ENCODE measurements around the gene RYR2.

Gene RYR2

GRCh38 chr1:237050185-237050584, 8.2 kb downstream of the RYR2 start:
- H3K36me3 ChIP-seq (ENCODE audit: insufficient read depth, low read depth, low read length): no peaks in the 10 kb centered on the region
- H3K27ac ChIP-seq (ENCODE audit: low read length): no peak overlapping the region
- H3K27me3 ChIP-seq (ENCODE audit: insufficient read depth, low read length): peaks cover 1% of the 10 kb centered on the region; the same call in 1 of the 2 replicates
- no peak overlapping the region for H3K4me3 ChIP-seq (ENCODE audit: low read length)
- H3K9me3 ChIP-seq (ENCODE audit: insufficient read depth, low read depth, low read length): no peaks in the 10 kb centered on the region
- H3K4me1 ChIP-seq (ENCODE audit: insufficient read depth, low read length): peaks cover 31% of the 10 kb centered on the region
- no peak overlapping the region for H3K9ac ChIP-seq (ENCODE audit: low read depth, low read length)

- Histone ChIP-seq H3K27me3 (ENCODE audit: insufficient read depth, low read length) (no peaks in the 10 kb centered on the region), H3K27ac (ENCODE audit: low read length) (no peak overlapping the region), H3K4me1 (ENCODE audit: insufficient read depth, low read length) (peaks cover 25% of the 10 kb centered on the region), H3K9ac (ENCODE audit: low read depth, low read length) (no peak overlapping the region), H3K4me3 (ENCODE audit: low read length) (no peak overlapping the region), H3K9me3 (ENCODE audit: insufficient read depth, low read depth, low read length) (no peaks in the 10 kb centered on the region), H3K36me3 (ENCODE audit: insufficient read depth, low read depth, low read length) (no peaks in the 10 kb centered on the region)
Observed at GRCh38 chr1:237050915-237051314, 8.9 kb downstream of the RYR2 start.

- Histone ChIP-seq H3K27me3 (ENCODE audit: insufficient read depth, low read length) (no peaks in the 10 kb centered on the region), H3K4me1 (ENCODE audit: insufficient read depth, low read length) (peaks cover 19% of the 10 kb centered on the region; the same call in 1 of the 2 replicates), H3K36me3 (ENCODE audit: insufficient read depth, low read depth, low read length) (no peaks in the 10 kb centered on the region), H3K27ac (ENCODE audit: low read length) (no peak overlapping the region), H3K9ac (ENCODE audit: low read depth, low read length) (no peak overlapping the region), H3K9me3 (ENCODE audit: insufficient read depth, low read depth, low read length) (no peaks in the 10 kb centered on the region), H3K4me3 (ENCODE audit: low read length) (no peak overlapping the region)
Observed at GRCh38 chr1:237054313-237054712, 12.3 kb downstream of the RYR2 start.

DNA sequence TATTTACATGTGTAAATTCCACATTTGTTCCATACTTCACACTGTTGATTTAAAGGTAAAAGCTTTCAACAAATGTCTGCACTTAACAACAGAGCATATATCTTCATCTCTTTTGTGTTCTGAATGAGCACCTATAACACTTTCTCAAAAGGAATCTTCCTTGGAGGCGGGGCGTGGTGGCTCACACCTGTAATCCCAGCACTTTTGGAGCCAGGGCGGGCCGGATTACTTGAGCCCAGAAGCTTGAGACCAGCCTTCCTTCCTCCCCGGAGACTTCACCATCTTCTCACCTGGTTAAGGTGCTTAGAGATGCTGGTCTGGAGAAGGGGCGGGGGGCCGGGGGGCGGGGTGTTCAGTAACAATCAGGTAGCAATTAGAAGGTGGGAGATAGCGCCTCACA, 16.5 kb downstream of the RYR2 start:
- Histone ChIP-seq H3K36me3 (ENCODE audit: insufficient read depth, low read depth, low read length) (no peaks in the 10 kb centered on the region), H3K27ac (ENCODE audit: low read length) (no peak overlapping the region), H3K4me3 (ENCODE audit: low read length) (no peak overlapping the region), H3K9me3 (ENCODE audit: insufficient read depth, low read depth, low read length) (no peaks in the 10 kb centered on the region), H3K9ac (ENCODE audit: low read depth, low read length) (no peak overlapping the region), H3K27me3 (ENCODE audit: insufficient read depth, low read length) (no peaks in the 10 kb centered on the region), H3K4me1 (ENCODE audit: insufficient read depth, low read length) (0 out of 2 replicates have a peak, but pooled peaks cover 7% of the 10 kb centered on the region)

GRCh38 chr1:237059244-237059643, 17.3 kb downstream of the RYR2 start:
- no peak overlapping the region for H3K27ac ChIP-seq (ENCODE audit: low read length)
- H3K4me1 ChIP-seq (ENCODE audit: insufficient read depth, low read length): 0 out of 2 replicates have a peak, but pooled peaks cover 7% of the 10 kb centered on the region
- H3K4me3 ChIP-seq (ENCODE audit: low read length): no peak overlapping the region
- H3K36me3 ChIP-seq (ENCODE audit: insufficient read depth, low read depth, low read length): no peaks in the 10 kb centered on the region
- H3K9ac ChIP-seq (ENCODE audit: low read depth, low read length): no peak overlapping the region
- H3K27me3 ChIP-seq (ENCODE audit: insufficient read depth, low read length): no peaks in the 10 kb centered on the region
- no peaks in the 10 kb centered on the region for H3K9me3 ChIP-seq (ENCODE audit: insufficient read depth, low read depth, low read length)

DNA sequence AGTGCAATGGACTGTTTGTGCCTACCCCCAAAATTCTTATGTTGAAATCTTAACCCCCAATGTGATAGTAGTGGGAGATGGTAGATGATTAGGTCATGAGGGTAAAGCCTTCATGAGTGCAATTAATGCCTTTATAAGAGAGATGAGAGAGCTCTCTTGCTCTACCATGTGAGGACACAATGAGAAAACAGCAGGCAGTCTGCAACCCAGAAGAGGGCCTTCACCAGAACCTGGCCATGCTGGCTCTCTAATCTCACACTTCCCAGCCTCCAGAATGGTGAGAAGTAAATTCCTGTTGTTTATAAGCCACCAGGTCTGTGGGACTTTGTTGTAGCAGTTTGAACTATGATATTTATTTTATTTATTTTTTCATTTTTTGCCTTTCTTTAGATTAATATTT, 21.0 kb downstream of the RYR2 start:
- no peaks in the 10 kb centered on the region for H3K27me3 ChIP-seq (ENCODE audit: insufficient read depth, low read length)
- no peaks in the 10 kb centered on the region for H3K36me3 ChIP-seq (ENCODE audit: insufficient read depth, low read depth, low read length)
- 0 out of 2 replicates have a peak, but pooled peaks cover 7% of the 10 kb centered on the region for H3K4me1 ChIP-seq (ENCODE audit: insufficient read depth, low read length)
- H3K9me3 ChIP-seq (ENCODE audit: insufficient read depth, low read depth, low read length): no peaks in the 10 kb centered on the region
- no peak overlapping the region for H3K9ac ChIP-seq (ENCODE audit: low read depth, low read length)
- no peak overlapping the region for H3K4me3 ChIP-seq (ENCODE audit: low read length)
- no peak overlapping the region for H3K27ac ChIP-seq (ENCODE audit: low read length)

GRCh38 chr1:237065903-237066302, 23.9 kb downstream of the RYR2 start:
- no peak overlapping the region for H3K27ac ChIP-seq (ENCODE audit: low read length)
- H3K4me1 ChIP-seq (ENCODE audit: insufficient read depth, low read length): no peaks in the 10 kb centered on the region
- H3K36me3 ChIP-seq (ENCODE audit: insufficient read depth, low read depth, low read length): no peaks in the 10 kb centered on the region
- no peaks in the 10 kb centered on the region for H3K27me3 ChIP-seq (ENCODE audit: insufficient read depth, low read length)
- H3K4me3 ChIP-seq (ENCODE audit: low read length): no peak overlapping the region
- no peaks in the 10 kb centered on the region for H3K9me3 ChIP-seq (ENCODE audit: insufficient read depth, low read depth, low read length)
- H3K9ac ChIP-seq (ENCODE audit: low read depth, low read length): no peak overlapping the region

DNA sequence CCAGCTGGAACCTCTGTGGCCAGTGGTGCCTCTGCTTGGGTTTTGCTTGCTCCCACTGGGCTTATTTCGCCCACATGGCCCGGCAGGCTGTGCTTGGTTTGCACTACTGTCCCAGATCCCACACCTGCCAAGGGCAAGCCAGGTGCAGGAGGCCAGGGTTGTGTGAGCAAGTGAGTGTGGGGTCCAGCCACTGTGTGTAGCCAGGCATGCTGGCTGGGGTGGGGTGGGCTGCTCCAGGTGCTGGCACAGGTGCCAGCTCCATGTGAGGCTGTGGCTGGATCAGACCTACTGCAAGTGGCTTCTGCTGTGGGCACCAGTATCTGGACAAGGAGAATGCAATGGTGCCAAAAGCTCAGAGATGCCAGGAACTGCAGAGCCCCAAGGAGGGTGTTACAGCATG, 28.5 kb downstream of the RYR2 start:
- Histone ChIP-seq H3K9ac (ENCODE audit: low read depth, low read length) (no peak overlapping the region), H3K27me3 (ENCODE audit: insufficient read depth, low read length) (no peaks in the 10 kb centered on the region), H3K4me1 (ENCODE audit: insufficient read depth, low read length) (no peaks in the 10 kb centered on the region), H3K9me3 (ENCODE audit: insufficient read depth, low read depth, low read length) (0 out of 2 replicates have a peak, but pooled peaks cover 5% of the 10 kb centered on the region), H3K36me3 (ENCODE audit: insufficient read depth, low read depth, low read length) (no peaks in the 10 kb centered on the region), H3K27ac (ENCODE audit: low read length) (no peak overlapping the region), H3K4me3 (ENCODE audit: low read length) (no peak overlapping the region)

DNA sequence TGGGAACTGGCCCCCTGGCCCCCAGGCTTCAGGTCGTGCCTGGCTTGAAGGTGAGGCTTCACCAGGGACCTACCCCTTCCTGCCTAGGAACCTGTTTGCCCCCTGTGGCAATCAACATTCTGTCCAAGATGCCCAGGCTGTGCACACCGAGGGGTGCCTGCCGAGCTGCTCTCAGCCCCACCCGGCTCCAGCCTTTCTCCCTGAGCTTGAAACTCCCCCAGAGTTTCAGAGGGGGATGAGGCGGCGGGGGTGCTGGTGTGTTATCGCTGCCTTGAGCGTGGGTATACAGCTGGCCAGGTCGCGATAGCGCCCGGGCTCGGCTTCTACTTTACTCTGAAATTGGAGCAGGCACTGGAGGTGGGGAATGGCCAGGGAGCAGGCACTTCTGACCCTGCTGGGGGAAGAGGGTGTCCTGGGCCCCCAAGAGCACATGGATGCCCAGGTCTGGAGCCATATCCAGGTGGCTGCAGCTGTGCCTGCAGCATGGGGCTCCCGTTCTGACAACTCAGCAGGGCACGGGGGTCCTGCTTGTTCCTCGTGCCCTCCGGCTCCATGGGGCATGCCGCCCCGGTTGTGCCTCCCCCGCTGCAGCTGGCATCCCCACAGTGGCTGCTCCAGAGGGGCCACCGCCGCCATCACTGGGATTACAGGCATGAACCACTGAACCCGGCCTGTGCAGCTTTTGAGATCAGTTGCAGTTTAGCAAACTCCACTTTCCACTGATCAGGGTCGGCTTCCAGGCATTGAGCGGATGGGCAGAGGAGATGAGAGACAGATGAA, 29.8 kb downstream of the RYR2 start:
- Histone ChIP-seq H3K27me3 (ENCODE audit: insufficient read depth, low read length) (no peaks in the 10 kb centered on the region), H3K4me3 (ENCODE audit: low read length) (no peak overlapping the region), H3K9ac (ENCODE audit: low read depth, low read length) (no peak overlapping the region)

DNA sequence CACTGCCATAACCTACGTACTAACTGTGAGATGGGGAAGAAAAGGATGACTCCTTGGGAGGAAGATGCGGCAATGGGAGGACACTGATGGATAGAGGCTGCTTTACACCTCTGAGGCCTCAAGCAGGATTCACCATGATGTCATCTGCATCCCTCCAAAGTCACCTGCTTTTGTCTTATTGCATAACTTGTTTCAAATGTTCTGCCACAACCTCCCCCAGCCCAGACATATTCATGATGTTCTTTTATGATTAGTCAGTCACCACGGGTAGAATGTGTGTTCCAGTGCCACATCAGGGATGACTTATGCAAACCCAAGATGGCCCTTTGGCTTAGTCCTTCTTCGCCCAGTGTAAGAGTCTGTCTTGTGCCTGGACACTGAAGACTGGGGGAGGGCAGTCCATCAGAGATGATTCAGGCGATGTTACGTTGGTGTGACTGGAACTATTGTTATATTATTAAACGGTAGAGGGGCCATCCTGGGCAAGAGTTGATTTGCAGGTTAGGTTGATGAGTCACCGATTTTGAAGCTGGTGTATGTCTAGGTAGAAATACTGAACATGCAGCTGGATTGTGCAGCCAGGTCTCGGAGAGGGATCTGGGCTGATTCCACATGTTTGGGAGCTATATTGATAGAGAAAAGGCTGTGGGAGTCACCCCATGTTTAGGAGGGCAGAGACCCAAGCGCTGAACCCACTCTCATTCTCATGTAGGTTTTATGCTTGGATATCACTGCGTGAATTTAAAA, 32.6 kb downstream of the RYR2 start:
- no peak overlapping the region for H3K27ac ChIP-seq (ENCODE audit: low read length)
- H3K27me3 ChIP-seq (ENCODE audit: insufficient read depth, low read length): no peaks in the 10 kb centered on the region
- H3K4me1 ChIP-seq (ENCODE audit: insufficient read depth, low read length): no peaks in the 10 kb centered on the region
- H3K9ac ChIP-seq (ENCODE audit: low read depth, low read length): no peak overlapping the region
- no peak overlapping the region for H3K4me3 ChIP-seq (ENCODE audit: low read length)
- 0 out of 2 replicates have a peak, but pooled peaks cover 5% of the 10 kb centered on the region for H3K9me3 ChIP-seq (ENCODE audit: insufficient read depth, low read depth, low read length)
- no peaks in the 10 kb centered on the region for H3K36me3 ChIP-seq (ENCODE audit: insufficient read depth, low read depth, low read length)

More for the DNA sequence above, 29.8 kb downstream of the RYR2 start:
- H3K27ac ChIP-seq (ENCODE audit: low read length): no peak overlapping the region
- H3K36me3 ChIP-seq (ENCODE audit: insufficient read depth, low read depth, low read length): no peaks in the 10 kb centered on the region
- H3K9me3 ChIP-seq (ENCODE audit: insufficient read depth, low read depth, low read length): 0 out of 2 replicates have a peak, but pooled peaks cover 5% of the 10 kb centered on the region
- no peaks in the 10 kb centered on the region for H3K4me1 ChIP-seq (ENCODE audit: insufficient read depth, low read length)

- no peaks in the 10 kb centered on the region for H3K27me3 ChIP-seq (ENCODE audit: insufficient read depth, low read length)
- no peaks in the 10 kb centered on the region for H3K9me3 ChIP-seq (ENCODE audit: insufficient read depth, low read depth, low read length)
- no peak overlapping the region for H3K27ac ChIP-seq (ENCODE audit: low read length)
- H3K4me1 ChIP-seq (ENCODE audit: insufficient read depth, low read length): peaks cover 27% of the 10 kb centered on the region
- no peaks in the 10 kb centered on the region for H3K36me3 ChIP-seq (ENCODE audit: insufficient read depth, low read depth, low read length)
- H3K4me3 ChIP-seq (ENCODE audit: low read length): no peak overlapping the region
- no peak overlapping the region for H3K9ac ChIP-seq (ENCODE audit: low read depth, low read length)
Observed at GRCh38 chr1:237084341-237085077, 42.5 kb downstream of the RYR2 start.
